ENCODE results near the gene CES4A. TPM values are rescaled to one million over a fixed set of nuclear protein-coding genes. Genes with fewer than 3 reads are reported as not detected.

CES4A gene
- total RNA-seq, 1 donor from 2014 or later: 6.0 TPM

- ATAC-seq: no peak
These were observed 66.5 kb downstream of the CES4A start for GRCh38 chr16:67054901-67055300.

GRCh38 chr16:67055712-67056487, 67.5 kb downstream of the CES4A start:
- peak; percentile 99 for ATAC-seq

Other genes with a start within 250 kb of the CES4A start
- gene DYNC1LI2, start 237.0 kb upstream of the CES4A start, total RNA-seq: 69.4 TPM
- 0.08 TPM for gene TERB1, start 187.0 kb upstream of the CES4A start, total RNA-seq
- gene NAE1, start 157.6 kb upstream of the CES4A start, total RNA-seq: 41.2 TPM
- gene CA7, start 144.2 kb upstream of the CES4A start, total RNA-seq: not detected
- 9.6 TPM for gene PDP2, start 108.1 kb upstream of the CES4A start, total RNA-seq
- gene CDH16, start 69.7 kb upstream of the CES4A start, total RNA-seq: 5.0 TPM
- gene RRAD, start 63.1 kb upstream of the CES4A start, total RNA-seq: 59.1 TPM
- 125 TPM for gene CIAO2B, start 54.2 kb upstream of the CES4A start, total RNA-seq
- 151 TPM for gene CES2, start 53.1 kb upstream of the CES4A start, total RNA-seq
- 1.1 TPM for gene CES3, start 27.3 kb upstream of the CES4A start, total RNA-seq
- 40.4 TPM for gene CBFB, start 40.6 kb downstream of the CES4A start, total RNA-seq
- 12.1 TPM for gene PHAF1, start 121.4 kb downstream of the CES4A start, total RNA-seq
- 3.7 TPM for gene B3GNT9, start 162.4 kb downstream of the CES4A start, total RNA-seq
- gene TRADD, start 171.3 kb downstream of the CES4A start, total RNA-seq: 18.0 TPM
- gene FBXL8, start 171.4 kb downstream of the CES4A start, total RNA-seq: 5.5 TPM
- 10.9 TPM for gene HSF4, start 176.2 kb downstream of the CES4A start, total RNA-seq
- gene NOL3, start 181.9 kb downstream of the CES4A start, total RNA-seq: 23.3 TPM
- 7.8 TPM for gene MATCAP1, start 195.4 kb downstream of the CES4A start, total RNA-seq
- gene EXOC3L1, start 201.5 kb downstream of the CES4A start, total RNA-seq: 1.4 TPM
- 36.6 TPM for gene E2F4, start 203.6 kb downstream of the CES4A start, total RNA-seq
- gene ELMO3, start 210.5 kb downstream of the CES4A start, total RNA-seq: 26.3 TPM
- gene TMEM208, start 238.5 kb downstream of the CES4A start, total RNA-seq: 25.3 TPM